Neural progenitor cell (in vitro differentiated cells): ENCODE data around the gene VWA5B1.

ENCODE experiments used
- EZH2 ChIP-seq: fragments of 200-600 bp; sonication (generic); IDR thresholded peaks from 2 replicates; pipeline ENCODE4 v1.6.1; 2017; ENCODE audit warnings: antibody characterized with exemption, mild to moderate bottlenecking, moderate library complexity
- EZH2phosphoT487 ChIP-seq: fragments of 200-600 bp; sonication (generic); IDR thresholded peaks from 2 replicates; pipeline ENCODE4 v1.6.1; 2017; ENCODE audit warnings: antibody characterized with exemption
- TF ChIP-seq, protein P1 (sequence below): fragments of 200-600 bp; sonication (generic); IDR thresholded peaks from 2 replicates; pipeline ENCODE4 v1.5.1; 2017; ENCODE audit warnings: antibody characterized with exemption, mild to moderate bottlenecking

DNA sequence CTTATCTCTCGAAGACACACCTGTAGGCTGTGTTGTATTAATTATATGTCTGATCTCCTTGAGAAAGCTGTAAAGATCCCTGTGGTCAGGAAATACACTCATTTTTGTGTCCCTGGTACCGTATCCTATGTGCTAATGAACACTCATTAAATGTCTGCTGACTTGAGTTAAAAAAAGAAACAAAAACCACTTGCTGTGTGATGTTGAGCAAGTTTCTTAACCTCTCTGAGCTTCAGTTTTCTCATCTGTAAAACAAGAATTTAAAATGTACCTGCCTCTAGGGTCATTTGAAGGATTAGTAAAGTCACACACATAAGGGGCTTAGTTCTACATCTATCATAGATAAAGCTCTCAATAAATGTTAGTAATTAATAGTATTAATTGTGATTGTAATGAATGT, 91.3 kb downstream of the VWA5B1 start:
- TF ChIP-seq EZH2phosphoT487 = no peak
- TF ChIP-seq, protein P1, sequence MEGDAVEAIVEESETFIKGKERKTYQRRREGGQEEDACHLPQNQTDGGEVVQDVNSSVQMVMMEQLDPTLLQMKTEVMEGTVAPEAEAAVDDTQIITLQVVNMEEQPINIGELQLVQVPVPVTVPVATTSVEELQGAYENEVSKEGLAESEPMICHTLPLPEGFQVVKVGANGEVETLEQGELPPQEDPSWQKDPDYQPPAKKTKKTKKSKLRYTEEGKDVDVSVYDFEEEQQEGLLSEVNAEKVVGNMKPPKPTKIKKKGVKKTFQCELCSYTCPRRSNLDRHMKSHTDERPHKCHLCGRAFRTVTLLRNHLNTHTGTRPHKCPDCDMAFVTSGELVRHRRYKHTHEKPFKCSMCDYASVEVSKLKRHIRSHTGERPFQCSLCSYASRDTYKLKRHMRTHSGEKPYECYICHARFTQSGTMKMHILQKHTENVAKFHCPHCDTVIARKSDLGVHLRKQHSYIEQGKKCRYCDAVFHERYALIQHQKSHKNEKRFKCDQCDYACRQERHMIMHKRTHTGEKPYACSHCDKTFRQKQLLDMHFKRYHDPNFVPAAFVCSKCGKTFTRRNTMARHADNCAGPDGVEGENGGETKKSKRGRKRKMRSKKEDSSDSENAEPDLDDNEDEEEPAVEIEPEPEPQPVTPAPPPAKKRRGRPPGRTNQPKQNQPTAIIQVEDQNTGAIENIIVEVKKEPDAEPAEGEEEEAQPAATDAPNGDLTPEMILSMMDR = no peak
- no peak for TF ChIP-seq EZH2
